SK-N-SH (cell line): Measurements from ENCODE around the gene PDPK1. TPM values are rescaled to one million over a fixed set of nuclear protein-coding genes. Genes with fewer than 3 reads are reported as not detected.
A peak's percentile ranks its signal among the peaks of the same experiment; 100 is the strongest.

Source experiments
- CTCF ChIA-PET: fragments of 300-600, 350-600 bp; formaldehyde crosslinking; extraction: SDS; loops from one replicate; lab custom pipeline; 2021; lab: Yijun Ruan, JAX
- POLR2A ChIA-PET: fragments of 350-600 bp; sonication (Branson Sonifier 250); formaldehyde crosslinking; extraction: SDS; loops from one replicate; lab custom pipeline; 2020; ENCODE audit warnings: antibody characterized with exemption, inconsistent platforms; lab: Yijun Ruan, JAX
- DNase-seq: peaks from one replicate; pipeline ENCODE4 v3.0.0; 2012
- H2AFZ ChIP-seq: fragments of 200-600 bp; sonication (generic); 2 replicates; pipeline ENCODE4 v1.8.1; 2016; ENCODE audit warnings: antibody characterized with exemption, mild to moderate bottlenecking, low read depth
- H3F3A ChIP-seq: fragments of 200-600 bp; sonication (generic); replicated peaks from 2 replicates; pipeline ENCODE3; 2016; ENCODE audit warnings: antibody characterized with exemption, mild to moderate bottlenecking; ENCODE audit not compliant: insufficient read depth
- H3K27ac ChIP-seq, 2 experiments: fragments of 200-500 bp in 1 of 2; fragments of 200-600 bp in 1 of 2; sonication (Bioruptor generic) in 1 of 2; sonication (generic), shearing (Covaris generic) in 1 of 2; 2 replicates each; pipeline versions ENCODE4 v1.5.1 to v1.6.1; 2014 to 2016; ENCODE audit warnings: low read depth in 2 of 2, inconsistent platforms in 1 of 2, low read length in 1 of 2, mild to moderate bottlenecking in 1 of 2, mixed read lengths in 1 of 2
- H3K27me3 ChIP-seq: fragments of 200-600 bp; sonication (generic), shearing (Covaris generic); 2 replicates; pipeline ENCODE4 v1.6.1; 2016; ENCODE audit warnings: mixed run types; ENCODE audit not compliant: insufficient read depth
- H3K36me3 ChIP-seq, 2 experiments: fragments of 200-500 bp in 1 of 2; fragments of 200-600 bp in 1 of 2; sonication (Bioruptor generic) in 1 of 2; sonication (generic) in 1 of 2; replicated peaks in 1 of 2; 2 replicates each; pipeline versions ENCODE3 to v1.5.1; 2014 to 2016; ENCODE audit warnings: low read length in 1 of 2, mild to moderate bottlenecking in 1 of 2; ENCODE audit not compliant: insufficient read depth in 2 of 2, control insufficient read depth in 1 of 2
- H3K4me1 ChIP-seq, 2 experiments: fragments of 200-500 bp in 1 of 2; fragments of 200-600 bp in 1 of 2; sonication (Bioruptor generic) in 1 of 2; sonication (generic), shearing (Covaris generic) in 1 of 2; 2 replicates each; pipeline versions ENCODE4 v1.5.1 to v1.6.1; 2014 to 2016; ENCODE audit warnings: low read depth in 1 of 2, low read length in 1 of 2, mixed run types in 1 of 2; ENCODE audit not compliant: insufficient read depth in 2 of 2, control insufficient read depth in 1 of 2
- H3K4me2 ChIP-seq: fragments of 200-600 bp; sonication (generic), shearing (Covaris generic); 2 replicates; pipeline ENCODE4 v1.6.1; 2017; ENCODE audit warnings: mixed run types
- H3K4me3 ChIP-seq, 2 experiments: fragments of 200-500 bp in 1 of 2; fragments of 200-600 bp in 1 of 2; sonication (Bioruptor generic) in 1 of 2; sonication (generic), shearing (Covaris generic) in 1 of 2; 2 replicates each; pipeline versions ENCODE4 v1.5.1 to v1.8.1; 2014 to 2016; ENCODE audit warnings: low read depth in 2 of 2, inconsistent platforms in 1 of 2, low read length in 1 of 2, mild to moderate bottlenecking in 1 of 2, mixed read lengths in 1 of 2, moderate library complexity in 1 of 2
- H3K79me2 ChIP-seq: fragments of 200-600 bp; sonication (generic); 2 replicates; pipeline ENCODE4 v1.8.1; 2017; ENCODE audit warnings: mild to moderate bottlenecking; ENCODE audit not compliant: insufficient read depth
- H3K9ac ChIP-seq: fragments of 200-600 bp; sonication (generic); 2 replicates; pipeline ENCODE4 v1.6.1; 2017; ENCODE audit warnings: mixed run types
- H3K9me2 ChIP-seq: fragments of 200-600 bp; sonication (generic); 2 replicates; pipeline ENCODE4 v1.6.1; 2017; ENCODE audit warnings: mixed run types
- H3K9me3 ChIP-seq: fragments of 200-600 bp; sonication (generic); 2 replicates; pipeline ENCODE4 v1.6.1; 2017; ENCODE audit warnings: mixed run types, mild to moderate bottlenecking, moderate library complexity
- H4K20me1 ChIP-seq: fragments of 200-600 bp; sonication (generic); 2 replicates; pipeline ENCODE4 v1.6.1; 2017; ENCODE audit warnings: mild to moderate bottlenecking, mixed run types; ENCODE audit not compliant: insufficient read depth
- CTCF ChIP-seq: fragments of 200-600 bp; sonication (generic); IDR thresholded peaks from 2 replicates; pipeline ENCODE4 v1.6.1; 2017; ENCODE audit warnings: antibody characterized with exemption, mild to moderate bottlenecking, moderate library complexity
- GATA2 ChIP-seq: sonication (generic); formaldehyde crosslinking; IDR thresholded peaks from 2 replicates; pipeline ENCODE4 v1.5.0; 2020; ENCODE audit warnings: mild to moderate bottlenecking, missing genetic modification reagents
- RAD21 ChIP-seq: IDR thresholded peaks from 2 replicates; pipeline ENCODE4 v1.6.1; 2012; ENCODE audit warnings: mild to moderate bottlenecking, low read length
- SIN3A ChIP-seq: IDR thresholded peaks from 2 replicates; pipeline ENCODE4 v1.6.1; 2012; ENCODE audit warnings: low read depth, mild to moderate bottlenecking, low read length, moderate library complexity, borderline replicate concordance
- TCF12 ChIP-seq: IDR thresholded peaks from 2 replicates; pipeline ENCODE4 v1.4.0; 2012
- USF2 ChIP-seq: fragments of 150-350 bp; IDR thresholded peaks from 2 replicates; pipeline ENCODE4 v1.6.1; 2017; ENCODE audit warnings: antibody characterized with exemption, low read length, low read depth, borderline replicate concordance
- YY1 ChIP-seq: IDR thresholded peaks from 2 replicates; pipeline ENCODE4 v1.4.0; 2012; ENCODE audit warnings: low read depth, mild to moderate bottlenecking
- ZBTB33 ChIP-seq: IDR thresholded peaks from 2 replicates; pipeline ENCODE4 v1.4.0; 2012; ENCODE audit warnings: low read depth, borderline replicate concordance
- WGBS: methylation state at CpG from one replicate; pipeline ENCODE4 v1.1.6; 2017; ENCODE audit warnings: low lambda C conversion rate; 5-methylcytosine and 5-hydroxymethylcytosine counted together
- polyA plus RNA-seq, 3 experiments: library from polyadenylated mRNA; depleted of rRNA; stranded (reverse); fragments of >200 nt; gene quantifications; 2 replicates each; pipeline ENCODE4 v1.2.3, GENCODE V29; 2012

Gene PDPK1
- polyA plus RNA-seq, 1 of the 3 experiments (the other 2 are of a cell fraction), result 22.0 TPM

GRCh38 chr16:2512735-2513404 is 25.0 kb upstream of the PDPK1 start:
- peak overlapping the region; percentile 90 for H2AFZ ChIP-seq
- H3K9me3 ChIP-seq, result no peaks in the 10 kb centered on the region
- ChIA-PET CTCF (interaction anchor here (1.5 to 6.6 kb wide), 4 partner anchors 12 to 174 kb away, joined by 4 to 41 read pairs (median 6); partner anchors contain the start of genes ABCA3 and CCNF), POLR2A (interaction anchor here (1.6 kb wide), 1 partner anchor 20 kb away, joined by 7 read pairs; no protein-coding TSS in a partner anchor)
- TF ChIP-seq GATA2 (no peak), CTCF (peak; percentile 26; the same call in 1 of the 2 replicates), RAD21 (no peak), TCF12 (no peak), YY1 (no peak), SIN3A (no peak), ZBTB33 (no peak), USF2 (no peak)
- peak overlapping the region; percentile 97; the same call in 1 of the 2 replicates for H3K9ac ChIP-seq
- peak overlapping the region; percentile 73 to 90; a peak in 2 of 4 replicates for H3K27ac ChIP-seq
- H3K9me2 ChIP-seq, result no peaks in the 10 kb centered on the region
- DNase-seq, result peak; percentile 58
- peaks cover 35% of the 10 kb centered on the region for H4K20me1 ChIP-seq
- H3K4me3 ChIP-seq, result peak overlapping the region; percentile 74 to 95
- H3K4me1 ChIP-seq, result peaks cover 15 to 25% of the 10 kb centered on the region in 2 experiments; a peak in 3 of 4 replicates
- no peaks in the 10 kb centered on the region for H3F3A ChIP-seq
- no peaks in the 10 kb centered on the region for H3K27me3 ChIP-seq
- H3K79me2 ChIP-seq, result peaks cover 41% of the 10 kb centered on the region
- no peaks in the 10 kb centered on the region for H3K36me3 ChIP-seq
- peak overlapping the region; percentile 87 for H3K4me2 ChIP-seq
- WGBS, result 50% methylated on average over 11 of the region's 15 CpGs
